Neural cell (in vitro differentiated cells): Measurements from ENCODE around the gene ELMO1.

Experiments used
- EP300 ChIP-seq: fragments of 450-650 bp; conservative IDR thresholded peaks from 2 replicates; pipeline ENCODE4 v1.6.1; 2014; ENCODE audit warnings: antibody characterized with exemption, mild to moderate bottlenecking, moderate library complexity; ENCODE audit not compliant: poor library complexity, severe bottlenecking
- EZH2 ChIP-seq: fragments of 200-600, 300-800 bp; shearing (Covaris generic), sonication (generic); IDR thresholded peaks from 2 replicates; pipeline ENCODE4 v1.6.1; 2014; ENCODE audit warnings: antibody characterized with exemption, low read length, borderline replicate concordance, mild to moderate bottlenecking; ENCODE audit not compliant: insufficient read depth, poor library complexity, severe bottlenecking
- POLR2AphosphoS5 ChIP-seq: IDR thresholded peaks from 2 replicates; pipeline ENCODE4 v1.6.1; 2012
- RAD21 ChIP-seq: fragments of 450-650 bp; conservative IDR thresholded peaks from 2 replicates; pipeline ENCODE4 v1.6.1; 2014; ENCODE audit warnings: antibody characterized with exemption, mild to moderate bottlenecking, moderate library complexity
- TF ChIP-seq, protein P1 (sequence below): fragments of 450-650 bp; IDR thresholded peaks from 2 replicates; pipeline ENCODE4 v1.5.1; 2014; ENCODE audit warnings: antibody characterized with exemption, mild to moderate bottlenecking, moderate library complexity; ENCODE audit not compliant: poor library complexity, severe bottlenecking
- TF ChIP-seq, protein P2 (sequence below): IDR thresholded peaks from 2 replicates; pipeline ENCODE4 v1.6.1; 2012; ENCODE audit warnings: borderline replicate concordance

DNA sequence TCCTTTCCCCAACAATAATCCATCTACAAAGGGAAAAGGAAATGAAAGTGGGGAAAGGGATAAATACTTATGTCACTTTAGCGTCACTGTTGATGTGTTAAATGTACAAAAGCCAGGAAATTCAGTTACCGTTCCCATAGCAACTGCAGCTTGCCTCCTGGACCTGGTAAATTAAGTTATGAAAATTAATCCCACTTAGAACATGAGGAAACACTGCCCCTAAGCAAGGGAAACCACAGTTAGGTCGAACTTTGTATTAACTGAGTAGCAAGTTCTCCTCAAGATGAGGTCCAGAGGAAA lies 386.2 kb downstream of the ELMO1 start:
- TF ChIP-seq, protein P1, sequence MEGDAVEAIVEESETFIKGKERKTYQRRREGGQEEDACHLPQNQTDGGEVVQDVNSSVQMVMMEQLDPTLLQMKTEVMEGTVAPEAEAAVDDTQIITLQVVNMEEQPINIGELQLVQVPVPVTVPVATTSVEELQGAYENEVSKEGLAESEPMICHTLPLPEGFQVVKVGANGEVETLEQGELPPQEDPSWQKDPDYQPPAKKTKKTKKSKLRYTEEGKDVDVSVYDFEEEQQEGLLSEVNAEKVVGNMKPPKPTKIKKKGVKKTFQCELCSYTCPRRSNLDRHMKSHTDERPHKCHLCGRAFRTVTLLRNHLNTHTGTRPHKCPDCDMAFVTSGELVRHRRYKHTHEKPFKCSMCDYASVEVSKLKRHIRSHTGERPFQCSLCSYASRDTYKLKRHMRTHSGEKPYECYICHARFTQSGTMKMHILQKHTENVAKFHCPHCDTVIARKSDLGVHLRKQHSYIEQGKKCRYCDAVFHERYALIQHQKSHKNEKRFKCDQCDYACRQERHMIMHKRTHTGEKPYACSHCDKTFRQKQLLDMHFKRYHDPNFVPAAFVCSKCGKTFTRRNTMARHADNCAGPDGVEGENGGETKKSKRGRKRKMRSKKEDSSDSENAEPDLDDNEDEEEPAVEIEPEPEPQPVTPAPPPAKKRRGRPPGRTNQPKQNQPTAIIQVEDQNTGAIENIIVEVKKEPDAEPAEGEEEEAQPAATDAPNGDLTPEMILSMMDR: no peak
- TF ChIP-seq POLR2AphosphoS5 (no peak), RAD21 (no peak), EZH2 (no peak), EP300 (peak; percentile 52)
- TF ChIP-seq, protein P2, sequence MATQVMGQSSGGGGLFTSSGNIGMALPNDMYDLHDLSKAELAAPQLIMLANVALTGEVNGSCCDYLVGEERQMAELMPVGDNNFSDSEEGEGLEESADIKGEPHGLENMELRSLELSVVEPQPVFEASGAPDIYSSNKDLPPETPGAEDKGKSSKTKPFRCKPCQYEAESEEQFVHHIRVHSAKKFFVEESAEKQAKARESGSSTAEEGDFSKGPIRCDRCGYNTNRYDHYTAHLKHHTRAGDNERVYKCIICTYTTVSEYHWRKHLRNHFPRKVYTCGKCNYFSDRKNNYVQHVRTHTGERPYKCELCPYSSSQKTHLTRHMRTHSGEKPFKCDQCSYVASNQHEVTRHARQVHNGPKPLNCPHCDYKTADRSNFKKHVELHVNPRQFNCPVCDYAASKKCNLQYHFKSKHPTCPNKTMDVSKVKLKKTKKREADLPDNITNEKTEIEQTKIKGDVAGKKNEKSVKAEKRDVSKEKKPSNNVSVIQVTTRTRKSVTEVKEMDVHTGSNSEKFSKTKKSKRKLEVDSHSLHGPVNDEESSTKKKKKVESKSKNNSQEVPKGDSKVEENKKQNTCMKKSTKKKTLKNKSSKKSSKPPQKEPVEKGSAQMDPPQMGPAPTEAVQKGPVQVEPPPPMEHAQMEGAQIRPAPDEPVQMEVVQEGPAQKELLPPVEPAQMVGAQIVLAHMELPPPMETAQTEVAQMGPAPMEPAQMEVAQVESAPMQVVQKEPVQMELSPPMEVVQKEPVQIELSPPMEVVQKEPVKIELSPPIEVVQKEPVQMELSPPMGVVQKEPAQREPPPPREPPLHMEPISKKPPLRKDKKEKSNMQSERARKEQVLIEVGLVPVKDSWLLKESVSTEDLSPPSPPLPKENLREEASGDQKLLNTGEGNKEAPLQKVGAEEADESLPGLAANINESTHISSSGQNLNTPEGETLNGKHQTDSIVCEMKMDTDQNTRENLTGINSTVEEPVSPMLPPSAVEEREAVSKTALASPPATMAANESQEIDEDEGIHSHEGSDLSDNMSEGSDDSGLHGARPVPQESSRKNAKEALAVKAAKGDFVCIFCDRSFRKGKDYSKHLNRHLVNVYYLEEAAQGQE: no peak
